Measurements from ENCODE around the gene BMP7. TPM values are rescaled to one million over a fixed set of nuclear protein-coding genes. Genes with fewer than 3 reads are reported as not detected.
A peak's percentile ranks its signal among the peaks of the same experiment; 100 is the strongest.

BMP7 gene
- total and polyA plus RNA-seq, 2 of the 13 experiments (the other 11 are each of a cell fraction or from before 2014, with no cell fraction given): not detected

- CTCF ChIA-PET (ENCODE audit: low intra/inter-chr PET ratio, low total read pairs): no interaction called here
- 18% methylated on average over 5 of the region's 5 CpGs for WGBS (ENCODE audit: low lambda C conversion rate)
- no peak for FAIRE-seq
Observed at GRCh38 chr20:57197352-57198131, 68.9 kb downstream of the BMP7 start.

GRCh38 chr20:57195469-57196100 lies 70.9 kb downstream of the BMP7 start:
- BruUV-seq (replicated peaks): no TSS peak
- Histone ChIP-seq H3K9ac (ENCODE audit: insufficient read depth, low read depth, low read length) (no peak overlapping the region), H3K9me3 (ENCODE audit: low read length) (no peaks in the 10 kb centered on the region), H3K27me3 (ENCODE audit: control insufficient read depth in 1 of 2, insufficient read depth in 2 of 2, low read length in 2 of 2) (peaks cover 11 to 30% of the 10 kb centered on the region in 2 experiments; a peak in 4 of 5 replicates), H3K4me3 (replicated peaks in 1 of 3; ENCODE audit: insufficient read depth in 1 of 3, low read depth in 2 of 3, low read length in 3 of 3) (no peak overlapping the region), H4K20me1 (ENCODE audit: insufficient read depth, low read length) (no peaks in the 10 kb centered on the region), H3K4me2 (ENCODE audit: low read depth, low read length) (no peak overlapping the region), H3K27ac (ENCODE audit: extremely low read length, insufficient read depth, low read length) (no peak overlapping the region), H3K4me1 (ENCODE audit: insufficient read depth, low read length) (no peaks in the 10 kb centered on the region), H2AFZ (ENCODE audit: low read length) (no peak overlapping the region), H3K36me3 (replicated peaks in 1 of 2; ENCODE audit: control insufficient read depth in 1 of 2, insufficient read depth in 2 of 2, low read length in 2 of 2) (no peaks in the 10 kb centered on the region), H3K79me2 (ENCODE audit: insufficient read depth, low read length) (no peaks in the 10 kb centered on the region)
- ATAC-seq (no peak), DNase-seq (ENCODE audit: low spot score) (no peak), FAIRE-seq (no peak)
- 27% methylated on average over 20 of the region's 20 CpGs for WGBS (ENCODE audit: low lambda C conversion rate)
- CTCF ChIA-PET (ENCODE audit: low intra/inter-chr PET ratio, low total read pairs): no interaction called here
- in situ Hi-C loops (cut with HindIII; ENCODE audit: extremely low pct_ligation_motif_present, low pct_unique_long_range_greater_than_20kb) (no loop called here), intact Hi-C loops (cut with micrococcal nuclease; ENCODE audit: unreplicated experiment) (no loop called here)
- TF ChIP-seq MNT (IDR thresholded peaks at IDR 0.05): peak; percentile 69
- TF ChIP-seq ZNF770 (CRISPR knock-in tag; IDR thresholded peaks at IDR 0.05): no peak
- 0 out of 2 replicates have a peak, but pooled peaks have one; percentile 5 for TF ChIP-seq CEBPB (IDR thresholded peaks at IDR 0.05; ENCODE audit: borderline replicate concordance, low read depth, low read length)
- POLR2A ChIA-PET: no interaction called here

More at GRCh38 chr20:57197352-57198131, 68.9 kb downstream of the BMP7 start:
- BruUV-seq (replicated peaks): no TSS peak
- no peaks in the 10 kb centered on the region for H3K9me3 ChIP-seq (ENCODE audit: low read length)
- no peak overlapping the region for H3K27ac ChIP-seq (ENCODE audit: extremely low read length, insufficient read depth, low read length)
- no peaks in the 10 kb centered on the region for H4K20me1 ChIP-seq (ENCODE audit: insufficient read depth, low read length)
- H3K9ac ChIP-seq (ENCODE audit: insufficient read depth, low read depth, low read length): no peak overlapping the region
- H3K79me2 ChIP-seq (ENCODE audit: insufficient read depth, low read length): no peaks in the 10 kb centered on the region
- peaks cover 13 to 40% of the 10 kb centered on the region in 2 experiments; a peak in 4 of 5 replicates for H3K27me3 ChIP-seq (ENCODE audit: control insufficient read depth in 1 of 2, insufficient read depth in 2 of 2, low read length in 2 of 2)
- DNase-seq (ENCODE audit: low spot score) (no peak), ATAC-seq (no peak; the same call in 1 of the 3 replicates)
- no peak overlapping the region for H2AFZ ChIP-seq (ENCODE audit: low read length)
- intact Hi-C loops (cut with micrococcal nuclease; ENCODE audit: unreplicated experiment): no loop called here
- POLR2A ChIA-PET: no interaction called here
- no peaks in the 10 kb centered on the region for H3K4me1 ChIP-seq (ENCODE audit: insufficient read depth, low read length)
- in situ Hi-C loops (cut with HindIII; ENCODE audit: extremely low pct_ligation_motif_present, low pct_unique_long_range_greater_than_20kb): no loop called here
- H3K36me3 ChIP-seq (replicated peaks in 1 of 2; ENCODE audit: control insufficient read depth in 1 of 2, insufficient read depth in 2 of 2, low read length in 2 of 2): no peaks in the 10 kb centered on the region
- TF ChIP-seq SIN3B (IDR thresholded peaks at IDR 0.05; ENCODE audit: low read length) (no peak), PCBP1 (IDR thresholded peaks at IDR 0.05; ENCODE audit: borderline replicate concordance, low read depth, low read length) (0 out of 2 replicates have a peak, but pooled peaks have one; percentile 26)
- no peak overlapping the region for H3K4me2 ChIP-seq (ENCODE audit: low read depth, low read length)
- no peak overlapping the region for H3K4me3 ChIP-seq (replicated peaks in 1 of 3; ENCODE audit: insufficient read depth in 1 of 3, low read depth in 2 of 3, low read length in 3 of 3)
